Muscle of back (tissue), 11 donors: ENCODE data around the gene CEP41. TPM values are rescaled to one million over a fixed set of nuclear protein-coding genes. Genes with fewer than 3 reads are reported as not detected.

Experiments
- DNase-seq, 3 donors: peaks; one replicate each; pipeline versions ENCODE4 v3.0.0 to v3.0.0-alpha.2; 2013
- polyA plus RNA-seq, 10 donors: library from polyadenylated mRNA; unstranded; fragments of 120-200 nt; gene quantifications; one replicate each; pipeline ENCODE4 v1.2.1, GENCODE V29; 2013; ENCODE audit not compliant: insufficient read length in 10 of 10

Gene CEP41
- polyA plus RNA-seq, 10 donors = 17.7 to 35.3 (median 25.4) TPM

DNA sequence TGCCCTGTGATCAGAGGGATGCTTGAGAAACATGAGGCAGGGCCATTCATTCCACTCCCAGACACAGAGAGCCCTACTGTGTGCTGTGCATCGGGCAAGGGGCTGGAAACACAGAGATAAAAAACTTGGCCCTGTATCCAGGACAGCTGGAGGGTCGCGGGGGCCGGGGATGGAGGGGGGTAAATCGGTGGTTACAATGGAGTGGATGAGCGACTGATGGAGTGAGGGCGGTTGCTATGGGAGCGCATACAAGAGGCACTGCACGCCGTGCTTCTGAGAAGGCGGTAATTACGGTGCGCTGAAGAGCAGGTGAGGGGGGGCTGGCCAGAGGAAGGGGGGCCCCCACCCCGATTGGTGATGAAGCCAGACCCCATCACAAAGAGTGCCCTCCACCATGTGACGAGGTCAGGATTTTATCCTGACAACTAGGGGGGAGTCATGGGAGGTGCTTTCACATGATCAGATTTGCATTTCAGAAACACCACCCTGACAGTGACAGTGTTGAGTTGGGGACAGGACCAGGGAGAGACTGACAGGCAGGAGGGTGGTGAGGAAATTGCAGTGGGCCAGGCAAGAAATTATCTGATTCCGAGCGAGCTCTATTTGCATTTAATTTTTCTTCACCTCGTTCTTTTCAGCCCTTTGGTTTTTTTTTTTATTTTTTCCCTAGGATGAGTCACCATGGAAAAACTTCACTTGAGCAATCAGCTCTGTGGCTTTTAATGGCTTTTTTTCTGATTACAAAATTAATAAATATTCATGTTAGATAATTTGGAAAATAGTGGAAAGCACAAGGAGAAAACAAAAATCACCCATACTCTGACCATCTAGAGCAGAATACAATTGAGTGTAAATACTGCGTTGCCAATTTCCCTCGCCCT lies 88.4 kb downstream of the CEP41 start:
- peak in 1 of 3 donors; percentile 81 for DNase-seq

DNA sequence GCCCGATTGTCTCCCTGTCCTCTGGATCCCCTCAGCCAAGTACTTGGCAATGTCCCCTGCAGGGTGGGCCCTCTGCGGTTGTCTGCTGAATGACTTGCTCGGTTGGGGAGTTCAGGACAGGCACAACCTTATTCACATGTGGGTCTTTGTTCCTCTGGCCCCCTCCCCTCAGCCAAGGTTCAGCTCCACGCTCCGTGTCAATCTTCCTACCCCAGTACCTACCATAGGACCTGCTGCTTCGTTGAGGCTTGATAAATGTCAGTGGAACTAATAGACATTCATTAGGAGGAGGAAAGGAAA lies 89.1 kb downstream of the CEP41 start:
- no peak for DNase-seq

DNA sequence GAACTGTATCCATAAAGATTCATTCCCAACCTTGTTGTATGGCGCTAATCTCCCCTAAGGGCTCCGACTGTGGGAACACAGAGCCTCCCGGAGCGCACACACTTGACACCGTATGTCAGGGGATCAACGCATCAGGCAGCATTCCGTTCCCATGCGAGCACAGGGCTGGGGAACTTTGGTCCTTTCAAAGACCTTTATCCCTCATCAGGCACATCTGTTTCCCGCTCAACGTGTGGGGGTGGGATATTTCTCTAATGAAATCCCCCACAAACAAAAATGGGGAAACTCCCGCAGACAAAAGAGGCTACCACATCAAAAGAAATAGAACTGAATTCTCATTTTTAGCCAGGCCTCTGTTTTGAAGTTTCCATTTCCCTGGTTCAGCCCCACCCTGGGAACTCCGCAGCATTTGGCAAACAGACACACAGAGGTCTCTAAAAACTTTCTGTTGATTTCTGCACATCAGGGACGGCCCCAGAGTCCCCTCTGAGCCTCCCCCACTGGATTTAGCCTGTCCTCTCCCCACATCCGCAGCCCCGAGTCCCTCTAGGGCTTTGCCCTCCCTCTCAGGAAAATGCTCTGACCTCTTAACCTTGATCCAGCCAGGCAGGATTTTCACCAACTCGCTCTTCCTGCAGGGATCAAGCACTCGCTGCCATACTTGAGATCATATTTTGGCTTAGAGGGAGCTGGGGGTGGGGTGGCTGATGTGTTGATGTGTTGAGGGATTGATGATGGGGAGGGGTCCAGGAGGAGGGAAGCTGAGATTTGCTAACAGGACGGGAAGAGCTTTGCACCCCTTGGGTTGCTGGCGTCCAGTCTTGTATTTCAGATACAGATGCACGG lies 89.6 kb downstream of the CEP41 start:
- peak in 2 of 3 donors; percentile 89 to 96 for DNase-seq

DNA sequence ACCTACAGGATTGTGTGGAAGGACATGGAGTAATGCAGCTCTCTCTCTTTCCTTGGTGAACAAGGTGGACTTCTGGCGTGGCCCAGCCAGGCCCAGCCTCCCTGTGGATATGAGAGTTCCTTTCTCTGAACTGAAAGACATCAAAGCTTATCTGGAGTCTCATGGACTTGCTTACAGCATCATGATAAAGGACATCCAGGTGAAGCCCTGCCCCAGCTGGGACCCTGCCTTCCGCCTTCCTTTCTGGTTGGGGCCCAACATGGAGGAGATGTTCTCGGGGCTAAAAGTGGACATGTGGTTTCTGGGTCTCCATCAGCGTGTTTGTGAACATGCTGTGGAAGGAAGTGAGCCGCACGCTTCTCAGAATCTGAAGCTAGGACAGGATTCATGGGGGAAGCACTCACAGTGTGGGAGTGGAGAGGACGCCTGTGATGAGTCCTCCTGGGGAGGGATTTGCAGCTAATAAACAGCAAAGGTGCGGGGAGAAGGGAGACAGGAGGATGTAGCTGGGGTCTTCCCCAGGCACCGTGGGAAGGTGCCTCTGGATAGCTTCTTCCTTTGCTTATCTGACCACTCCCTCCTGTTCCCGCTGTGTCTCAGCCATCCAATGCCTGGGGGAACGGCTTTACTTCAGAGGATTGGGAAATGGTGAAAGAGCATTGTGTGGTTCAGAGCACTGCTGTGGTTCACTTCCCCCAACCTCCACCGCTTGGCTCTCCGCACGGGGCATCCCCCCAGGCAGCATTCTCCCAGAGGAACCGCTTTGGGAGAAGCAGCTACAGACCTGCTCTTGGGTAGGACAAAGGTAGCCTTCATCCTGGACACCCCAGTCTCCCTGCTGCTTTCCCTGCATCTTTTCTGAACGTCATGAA lies 90.7 kb downstream of the CEP41 start:
- DNase-seq = peak in 1 of 3 donors; percentile 21

DNA sequence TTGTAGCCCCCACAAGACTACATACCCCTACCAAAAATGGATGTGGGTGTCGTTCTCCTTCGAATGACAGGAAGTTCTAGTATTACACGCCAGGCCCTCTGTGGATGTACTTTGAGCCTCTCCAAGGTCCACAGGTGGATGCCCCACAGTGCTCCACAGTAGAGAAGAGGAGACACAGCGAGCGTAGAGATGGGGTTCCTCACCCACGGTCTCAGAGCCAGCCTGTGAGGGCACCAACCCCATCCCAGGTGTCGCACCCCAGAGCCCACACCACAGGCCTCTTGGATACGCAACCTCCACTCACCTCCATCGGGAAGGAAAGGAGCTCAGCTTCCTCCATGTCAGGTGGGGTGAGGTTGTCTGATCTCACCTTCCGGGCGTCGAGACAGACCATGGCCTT lies 93.9 kb downstream of the CEP41 start:
- DNase-seq = no peak

DNA sequence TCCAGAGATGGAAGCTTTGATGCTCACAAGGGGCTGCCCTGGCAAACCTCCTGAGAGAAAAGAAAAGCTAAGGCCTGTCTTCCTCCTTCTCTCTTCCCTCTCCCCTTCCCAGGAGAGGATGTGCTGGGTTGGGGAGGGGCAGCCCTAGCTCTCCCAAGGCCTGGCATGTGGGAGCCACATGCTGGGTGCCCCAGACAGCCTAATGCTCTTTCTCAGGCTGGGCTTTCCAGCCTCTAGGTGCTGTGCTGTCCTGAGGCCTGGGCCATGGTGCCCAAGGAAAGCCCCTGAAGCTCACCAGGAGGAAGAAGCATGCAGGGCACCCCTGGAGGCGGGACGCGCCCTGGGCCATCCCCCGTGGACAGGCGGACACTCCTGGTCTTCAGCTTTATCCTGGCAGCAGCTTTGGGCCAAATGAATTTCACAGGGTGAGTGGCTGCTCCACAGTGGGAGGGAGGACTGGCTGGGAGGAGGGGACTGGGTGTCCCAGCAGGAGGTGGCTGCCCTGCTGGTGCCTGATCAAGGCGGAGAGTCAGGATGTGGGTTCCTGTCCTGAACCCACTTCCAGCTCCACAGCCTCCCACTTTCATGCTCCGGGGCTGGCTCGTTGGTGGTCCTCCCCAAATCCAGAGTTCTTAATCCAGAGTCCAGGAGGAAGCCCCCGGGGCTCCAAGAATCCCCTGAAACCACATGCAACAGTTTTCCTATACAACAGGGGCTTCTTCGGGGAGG lies 94.5 kb downstream of the CEP41 start:
- no peak for DNase-seq

DNA sequence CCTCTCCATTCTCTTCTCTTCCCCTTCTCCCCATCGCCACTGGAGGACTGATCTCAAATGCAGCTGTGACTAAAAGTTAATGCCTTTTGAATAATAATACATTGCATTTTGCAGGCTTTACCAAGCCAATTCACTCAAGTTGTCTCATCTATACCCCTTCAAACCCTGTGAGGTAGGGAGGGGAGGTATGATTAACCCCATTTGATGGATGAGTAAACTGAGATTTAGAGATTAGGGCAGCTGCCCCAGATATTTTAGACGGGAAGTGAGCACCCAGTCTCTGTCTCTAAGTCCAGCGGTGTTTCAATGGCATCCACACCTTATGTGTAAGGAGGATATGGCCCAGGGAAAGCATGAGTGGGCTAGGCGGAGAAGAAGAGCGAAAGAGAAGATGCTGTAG lies 95.1 kb downstream of the CEP41 start:
- DNase-seq = no peak

DNA sequence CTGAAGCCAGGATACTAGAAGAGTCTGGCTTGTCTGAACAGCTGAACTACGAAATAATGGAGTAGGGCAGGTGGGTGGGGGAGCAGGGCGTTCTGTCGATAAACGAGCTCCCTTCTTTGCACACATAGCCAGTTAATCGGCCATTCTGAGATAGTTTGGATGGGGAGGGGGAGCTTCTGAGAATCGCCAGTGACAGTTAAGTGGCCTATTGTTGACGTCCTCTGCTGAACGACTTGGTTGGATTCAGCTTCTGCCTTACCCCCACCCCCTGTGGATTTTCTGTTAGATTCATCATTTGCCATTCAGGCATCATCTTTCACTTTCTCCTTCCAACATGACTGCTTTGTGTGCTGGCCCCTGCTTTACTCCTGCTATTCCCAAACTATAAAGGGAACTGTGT lies 95.7 kb downstream of the CEP41 start:
- DNase-seq = peak in 2 of 3 donors; percentile 79 to 91

DNA sequence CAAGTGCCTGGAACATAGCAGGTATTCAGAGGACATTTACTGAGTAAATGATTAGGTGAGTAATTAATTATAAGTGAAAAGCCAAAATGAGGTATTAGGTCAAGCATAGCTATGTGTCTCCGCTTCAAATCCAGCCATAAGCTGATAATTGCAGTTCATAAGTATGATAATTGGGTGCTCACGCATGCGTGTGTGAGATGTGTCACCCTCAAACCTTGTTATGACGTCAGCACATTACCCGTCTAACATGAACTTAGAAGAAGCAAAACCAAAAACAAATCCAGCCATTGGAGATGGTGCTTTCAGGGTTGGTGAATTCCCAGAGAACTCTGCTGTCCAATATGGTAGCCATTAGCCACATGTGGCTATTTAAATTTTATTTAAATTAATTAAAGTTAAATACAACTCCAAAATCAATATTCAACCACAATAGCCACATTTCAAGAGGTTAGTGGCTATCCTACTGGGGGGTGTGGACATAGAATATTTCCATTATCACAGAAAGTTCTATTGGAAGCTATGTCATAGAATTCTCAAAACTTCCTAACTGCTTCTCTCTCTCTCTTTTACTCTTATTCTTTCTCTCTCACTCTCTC lies 96.4 kb downstream of the CEP41 start, which contains the start of gene CPA5:
Gene CPA5, plus strand, starts transcription at position 546 of the 596 bp plus-strand sequence. CDS start 1,670 bp downstream, outside the sequence.
- DNase-seq = no peak

Other genes starting within 250 kb of the CEP41 start
- 10 to 100 TPM in 8 of 10 donors, 1 to 10 TPM in 2; 7.8 to 14.3 (median 11.1) TPM for gene TMEM209, start 235.6 kb downstream of the CEP41 start, polyA plus RNA-seq
- under 1 TPM in 1 of 10 donors, not detected in 9; 0.18 TPM for gene SSMEM1, start 233.2 kb downstream of the CEP41 start, polyA plus RNA-seq
- 1 to 10 TPM in 3 of 10 donors, under 1 TPM in 7; 0.25 to 1.1 (median 0.61) TPM for gene CPA2, start 174.2 kb downstream of the CEP41 start, polyA plus RNA-seq
- gene CPA4, start 147.9 kb downstream of the CEP41 start, polyA plus RNA-seq = 1 to 10 TPM; 1.2 to 5.2 (median 2.1) TPM
- gene CPA5, start 96.2 kb downstream of the CEP41 start, polyA plus RNA-seq = 1 to 10 TPM; 1.4 to 6.0 (median 2.3) TPM
- gene CPA1, start 60.5 kb downstream of the CEP41 start, polyA plus RNA-seq = 1 to 10 TPM; 1.6 to 5.1 (median 3.8) TPM
- gene MEST, start 51.1 kb upstream of the CEP41 start, polyA plus RNA-seq = 1,000 to 10,000 TPM in 4 of 10 donors, 100 to 1,000 TPM in 6; 602 to 1,329 (median 947) TPM
- 10 to 100 TPM; 32.9 to 50.3 (median 37.8) TPM for gene COPG2, start 227.7 kb upstream of the CEP41 start, polyA plus RNA-seq
- gene TSGA13, start 245.5 kb upstream of the CEP41 start, polyA plus RNA-seq = under 1 TPM in 3 of 10 donors, not detected in 7; 0.17 to 0.44 (median 0.20) TPM